ENCODE results near the gene BRIP1.
"Not testable (repeated sequence)": the region's sequence is repeated elsewhere in the genome, so short reads cannot be mapped to it uniquely, and the experiment has no call there.

DNA sequence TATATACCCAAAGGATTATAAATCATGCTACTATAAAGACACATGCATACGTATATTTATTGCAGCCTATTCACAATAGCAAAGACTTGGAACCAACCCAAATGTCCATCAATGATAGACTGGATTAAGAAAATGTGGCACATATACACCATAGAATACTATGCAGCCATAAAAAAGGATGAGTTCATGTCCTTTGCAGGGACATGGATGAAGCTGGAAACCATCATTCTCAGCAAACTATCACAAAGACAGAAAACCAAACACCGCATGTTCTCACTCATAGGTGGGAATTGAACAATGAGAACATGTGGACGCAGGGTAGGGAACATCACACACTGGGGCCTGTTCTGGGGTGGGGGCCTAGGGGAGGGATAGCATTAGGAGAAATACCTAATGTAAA, 89.2 kb downstream of the BRIP1 start:
- TF ChIP-seq CTCF (IDR thresholded peaks at IDR 0.05); ZFX (IDR thresholded peaks at IDR 0.05; ENCODE audit: borderline replicate concordance): not testable (repeated sequence)
